OCI-LY3 (cell line): Measurements from ENCODE around the gene SFXN5.

ENCODE experiments used
- CTCF ChIP-seq: fragments of 200-600, 300-600 bp; sonication (generic); IDR thresholded peaks from 2 replicates; pipeline ENCODE4 v1.5.1; 2014; ENCODE audit warnings: antibody characterized with exemption, low read length, low read depth
- EZH2phosphoT487 ChIP-seq: fragments of 200-600 bp; shearing (Covaris generic); IDR thresholded peaks from 2 replicates; pipeline ENCODE4 v1.6.1; 2018; ENCODE audit warnings: antibody characterized with exemption, mixed run types, low read depth

GRCh38 chr2:72897785-72898584 lies 173.5 kb downstream of the SFXN5 start:
- TF ChIP-seq CTCF (no peak), EZH2phosphoT487 (no peak)
